BLaER1 (cell line): ENCODE measurements around the gene AGTRAP.

Experiments
- H3K27ac ChIP-seq: shearing (Covaris generic); formaldehyde crosslinking; 2 replicates; pipeline ENCODE4 v1.8.1; 2022
- H3K27me3 ChIP-seq: shearing (Covaris generic); formaldehyde crosslinking; 2 replicates; pipeline ENCODE4 v1.8.1; 2022
- H3K36me3 ChIP-seq: shearing (Covaris generic); formaldehyde crosslinking; 2 replicates; pipeline ENCODE4 v1.8.1; 2022
- H3K4me1 ChIP-seq: shearing (Covaris generic); formaldehyde crosslinking; 2 replicates; pipeline ENCODE4 v1.8.1; 2022
- H3K4me2 ChIP-seq: shearing (Covaris generic); formaldehyde crosslinking; 2 replicates; pipeline ENCODE4 v1.8.1; 2022
- H3K4me3 ChIP-seq: shearing (Covaris generic); formaldehyde crosslinking; 2 replicates; pipeline ENCODE4 v1.8.1; 2022
- H3K9ac ChIP-seq: shearing (Covaris generic); formaldehyde crosslinking; 2 replicates; pipeline ENCODE4 v1.8.1; 2022
- H3K9me3 ChIP-seq: shearing (Covaris generic); formaldehyde crosslinking; 2 replicates; pipeline ENCODE4 v1.8.1; 2022
- H4K20me1 ChIP-seq: shearing (Covaris generic); formaldehyde crosslinking; 2 replicates; pipeline ENCODE4 v1.8.1; 2022
- Cebpa-rat ChIP-seq: shearing (Covaris generic); IDR thresholded peaks from 2 replicates; pipeline ENCODE4 v1.8.1; 2022

The AGTRAP gene

GRCh38 chr1:11767922-11768704 lies 32.2 kb downstream of the AGTRAP start:
- no peak for TF ChIP-seq Cebpa-rat
- Histone ChIP-seq H3K9me3 (no peaks in the 10 kb centered on the region), H3K27me3 (no peaks in the 10 kb centered on the region), H3K4me1 (peaks cover 21% of the 10 kb centered on the region), H3K27ac (no peak overlapping the region), H3K4me3 (no peak overlapping the region), H3K9ac (no peak overlapping the region), H3K36me3 (no peaks in the 10 kb centered on the region), H4K20me1 (no peaks in the 10 kb centered on the region), H3K4me2 (no peak overlapping the region)

DNA sequence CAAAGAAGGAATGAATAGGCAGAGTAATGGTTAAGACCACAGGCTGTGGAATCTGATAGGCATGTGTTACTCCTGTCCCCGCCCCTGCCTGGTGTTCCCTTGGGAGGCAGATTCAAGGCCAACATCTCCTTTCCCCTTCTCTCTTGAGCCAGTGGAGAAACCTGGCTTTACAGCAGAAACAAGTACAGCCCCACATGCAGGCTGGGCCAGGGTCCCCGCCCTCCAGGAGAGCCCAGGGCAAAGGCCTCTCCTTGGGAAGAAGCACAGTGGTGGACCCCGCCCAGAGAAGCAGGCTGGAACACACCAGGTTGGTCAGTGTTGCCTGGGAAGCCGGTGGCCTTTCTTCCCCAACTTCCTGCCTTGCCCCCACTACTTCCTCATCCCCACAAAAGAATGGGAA lies 32.9 kb downstream of the AGTRAP start:
- Histone ChIP-seq H3K27me3 (no peaks in the 10 kb centered on the region), H3K27ac (no peak overlapping the region), H3K9ac (no peak overlapping the region), H4K20me1 (no peaks in the 10 kb centered on the region), H3K4me3 (no peak overlapping the region), H3K36me3 (no peaks in the 10 kb centered on the region), H3K4me2 (peak overlapping the region; percentile 16), H3K9me3 (no peaks in the 10 kb centered on the region), H3K4me1 (peaks cover 21% of the 10 kb centered on the region)
- no peak for TF ChIP-seq Cebpa-rat

- no peaks in the 10 kb centered on the region for H4K20me1 ChIP-seq
- no peaks in the 10 kb centered on the region for H3K9me3 ChIP-seq
- no peak overlapping the region for H3K9ac ChIP-seq
- no peak overlapping the region for H3K4me3 ChIP-seq
- no peak overlapping the region for H3K27ac ChIP-seq
- no peaks in the 10 kb centered on the region for H3K27me3 ChIP-seq
- peaks cover 21% of the 10 kb centered on the region for H3K4me1 ChIP-seq
- no peaks in the 10 kb centered on the region for H3K36me3 ChIP-seq
- H3K4me2 ChIP-seq = peak overlapping the region; percentile 16
- no peak for TF ChIP-seq Cebpa-rat
These were observed 33.3 kb downstream of the AGTRAP start for GRCh38 chr1:11769274-11769673.

GRCh38 chr1:11770011-11770410 lies 34.1 kb downstream of the AGTRAP start:
- no peaks in the 10 kb centered on the region for H3K27me3 ChIP-seq
- no peaks in the 10 kb centered on the region for H3K36me3 ChIP-seq
- H3K4me3 ChIP-seq = no peak overlapping the region
- no peak for TF ChIP-seq Cebpa-rat
- peaks cover 21% of the 10 kb centered on the region for H3K4me1 ChIP-seq
- no peak overlapping the region for H3K9ac ChIP-seq
- no peak overlapping the region for H3K27ac ChIP-seq
- H3K4me2 ChIP-seq = no peak overlapping the region
- H3K9me3 ChIP-seq = no peaks in the 10 kb centered on the region
- no peaks in the 10 kb centered on the region for H4K20me1 ChIP-seq

DNA sequence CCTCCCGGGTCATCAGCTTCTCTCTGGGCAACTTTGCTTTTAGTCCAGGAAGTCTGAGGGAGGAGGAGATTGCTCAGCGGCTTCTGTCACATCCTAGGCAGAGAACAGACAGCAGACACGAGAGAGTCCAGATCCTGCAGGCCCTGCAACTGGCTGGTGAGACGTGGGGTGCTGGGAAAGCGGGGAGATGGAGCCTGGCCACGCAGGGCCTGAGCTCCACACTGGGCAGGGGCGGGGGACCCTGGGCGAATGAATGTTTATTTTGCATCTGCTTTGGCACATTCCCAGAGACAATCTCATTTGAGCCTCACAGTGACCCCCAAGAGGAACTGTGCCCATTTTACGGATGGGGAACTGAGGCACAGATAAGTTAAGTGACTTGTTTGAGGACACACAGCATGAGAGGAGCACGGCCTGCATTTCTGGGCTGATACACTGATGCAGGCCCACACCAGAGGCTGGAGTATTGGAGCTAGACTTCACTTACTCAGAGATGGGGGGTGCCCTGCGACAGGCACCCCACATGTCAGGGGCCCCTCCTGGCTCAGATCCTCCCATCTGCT lies 35.6 kb downstream of the AGTRAP start:
- H3K36me3 ChIP-seq = no peaks in the 10 kb centered on the region
- no peaks in the 10 kb centered on the region for H4K20me1 ChIP-seq
- H3K9ac ChIP-seq = no peak overlapping the region
- peak overlapping the region; percentile 30; the same call in 1 of the 2 replicates for H3K4me2 ChIP-seq
- no peaks in the 10 kb centered on the region for H3K9me3 ChIP-seq
- H3K27ac ChIP-seq = 0 out of 2 replicates have a peak overlapping the region, but pooled peaks have one; percentile 30
- no peaks in the 10 kb centered on the region for H3K27me3 ChIP-seq
- TF ChIP-seq Cebpa-rat = no peak
- no peak overlapping the region for H3K4me3 ChIP-seq
- peaks cover 21% of the 10 kb centered on the region for H3K4me1 ChIP-seq

- H3K36me3 ChIP-seq = no peaks in the 10 kb centered on the region
- TF ChIP-seq Cebpa-rat = no peak
- H3K4me2 ChIP-seq = peak overlapping the region; percentile 30
- no peaks in the 10 kb centered on the region for H3K9me3 ChIP-seq
- H4K20me1 ChIP-seq = no peaks in the 10 kb centered on the region
- peaks cover 21% of the 10 kb centered on the region for H3K4me1 ChIP-seq
- no peak overlapping the region for H3K9ac ChIP-seq
- H3K27ac ChIP-seq = 0 out of 2 replicates have a peak overlapping the region, but pooled peaks have one; percentile 30
- H3K4me3 ChIP-seq = no peak overlapping the region
- H3K27me3 ChIP-seq = no peaks in the 10 kb centered on the region
These were observed 36.5 kb downstream of the AGTRAP start for GRCh38 chr1:11772458-11772857.

DNA sequence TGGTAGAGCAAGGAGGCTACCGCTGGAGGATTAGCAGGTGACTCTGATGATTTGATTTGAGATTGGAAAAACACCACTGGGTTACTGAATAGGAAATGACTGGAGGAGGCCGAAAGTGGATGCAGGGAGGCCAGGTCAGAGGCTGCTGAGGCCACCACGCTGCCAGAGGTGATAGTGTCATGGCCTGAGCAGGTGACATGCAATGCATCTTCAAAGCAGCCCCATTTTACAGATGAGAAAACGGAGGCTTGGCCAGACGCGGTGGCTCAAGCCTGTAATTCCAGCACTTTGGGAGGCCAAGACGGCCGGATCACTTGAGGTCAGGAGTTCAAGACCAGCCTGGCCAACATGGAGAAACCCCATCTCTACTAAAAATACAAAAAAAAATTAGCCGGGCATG lies 38.8 kb downstream of the AGTRAP start:
- no peaks in the 10 kb centered on the region for H3K27me3 ChIP-seq
- no peak overlapping the region for H3K4me3 ChIP-seq
- H3K4me2 ChIP-seq = no peak overlapping the region
- no peak overlapping the region for H3K9ac ChIP-seq
- H3K36me3 ChIP-seq = no peaks in the 10 kb centered on the region
- H3K27ac ChIP-seq = no peak overlapping the region
- no peaks in the 10 kb centered on the region for H4K20me1 ChIP-seq
- H3K9me3 ChIP-seq = no peaks in the 10 kb centered on the region
- TF ChIP-seq Cebpa-rat = no peak
- peaks cover 10% of the 10 kb centered on the region for H3K4me1 ChIP-seq

GRCh38 chr1:11777658-11778322 lies 41.9 kb downstream of the AGTRAP start:
- TF ChIP-seq Cebpa-rat = no peak
- Histone ChIP-seq H3K36me3 (no peaks in the 10 kb centered on the region), H3K4me1 (no peaks in the 10 kb centered on the region; the same call in 1 of the 2 replicates), H4K20me1 (no peaks in the 10 kb centered on the region), H3K4me3 (no peak overlapping the region), H3K4me2 (no peak overlapping the region), H3K9ac (no peak overlapping the region), H3K27ac (no peak overlapping the region), H3K9me3 (no peaks in the 10 kb centered on the region), H3K27me3 (no peaks in the 10 kb centered on the region)

- no peak overlapping the region for H3K9ac ChIP-seq
- H3K4me2 ChIP-seq = no peak overlapping the region
These were observed 42.4 kb downstream of the AGTRAP start for GRCh38 chr1:11778336-11778735.

More at GRCh38 chr1:11778336-11778735, 42.4 kb downstream of the AGTRAP start:
- Histone ChIP-seq H3K36me3 (no peaks in the 10 kb centered on the region), H3K4me1 (no peaks in the 10 kb centered on the region), H3K27ac (no peak overlapping the region), H4K20me1 (no peaks in the 10 kb centered on the region), H3K27me3 (no peaks in the 10 kb centered on the region), H3K9me3 (no peaks in the 10 kb centered on the region), H3K4me3 (no peak overlapping the region)
- no peak for TF ChIP-seq Cebpa-rat
